Activated naive CD4-positive, alpha-beta T cell (primary cell): ENCODE results near the gene RYR2.

Source experiments
- DNase-seq, 4 experiments: peaks; one replicate each; lab custom pipeline; 2025; lab: John Stamatoyannopoulos, UW

Gene RYR2

GRCh38 chr1:237032029-237032428 is 10.0 kb upstream of the RYR2 start:
- no peak for DNase-seq

GRCh38 chr1:237033061-237033460 is 8.9 kb upstream of the RYR2 start:
- DNase-seq = no peak

GRCh38 chr1:237033804-237034203 is 8.2 kb upstream of the RYR2 start:
- DNase-seq = no peak

- no peak for DNase-seq
These were observed 6.2 kb upstream of the RYR2 start for GRCh38 chr1:237035759-237036158.

GRCh38 chr1:237038211-237038610 is 3.8 kb upstream of the RYR2 start:
- no peak for DNase-seq

GRCh38 chr1:237040823-237041222 is 1.2 kb upstream of the RYR2 start:
- no peak for DNase-seq

- DNase-seq = no peak
These were observed 556 bp upstream of the RYR2 start for GRCh38 chr1:237041461-237041794.

GRCh38 chr1:237042526-237042891 is 525 bp downstream of the RYR2 start:
- DNase-seq = no peak

- DNase-seq = no peak
These were observed 1.1 kb downstream of the RYR2 start for GRCh38 chr1:237042892-237043576.

GRCh38 chr1:237043846-237044636 is 2.1 kb downstream of the RYR2 start:
- no peak for DNase-seq

- no peak for DNase-seq
These were observed 3.5 kb downstream of the RYR2 start for GRCh38 chr1:237045278-237046016.

GRCh38 chr1:237048803-237049202 is 6.8 kb downstream of the RYR2 start:
- DNase-seq = no peak

GRCh38 chr1:237050185-237050584 is 8.2 kb downstream of the RYR2 start:
- DNase-seq = no peak

- no peak for DNase-seq
These were observed 8.9 kb downstream of the RYR2 start for GRCh38 chr1:237050915-237051314.

- DNase-seq = no peak
These were observed 12.3 kb downstream of the RYR2 start for GRCh38 chr1:237054313-237054712.

- no peak for DNase-seq
These were observed 16.5 kb downstream of the RYR2 start for GRCh38 chr1:237058470-237058869.

- no peak for DNase-seq
These were observed 17.3 kb downstream of the RYR2 start for GRCh38 chr1:237059244-237059643.

GRCh38 chr1:237062976-237063375 is 21.0 kb downstream of the RYR2 start:
- no peak for DNase-seq

- DNase-seq = no peak
These were observed 23.9 kb downstream of the RYR2 start for GRCh38 chr1:237065903-237066302.

GRCh38 chr1:237070519-237070918 is 28.5 kb downstream of the RYR2 start:
- no peak for DNase-seq

- DNase-seq = no peak
These were observed 29.8 kb downstream of the RYR2 start for GRCh38 chr1:237071641-237072420.

GRCh38 chr1:237074371-237075117 is 32.6 kb downstream of the RYR2 start:
- no peak for DNase-seq
